HUES48 (cell line): ENCODE measurements around the gene MCHR2.

Source experiments
- H3K27ac ChIP-seq: one replicate; pipeline ENCODE4 v1.7.0; 2013; ENCODE audit warnings: low read depth, low read length, inconsistent platforms
- H3K27me3 ChIP-seq: 2 replicates; pipeline ENCODE4 v1.6.1; 2013; ENCODE audit warnings: mild to moderate bottlenecking, low read length; ENCODE audit not compliant: control insufficient read depth, insufficient read depth
- H3K36me3 ChIP-seq: 2 replicates; pipeline ENCODE4 v1.6.1; 2013; ENCODE audit warnings: low read length; ENCODE audit not compliant: control insufficient read depth, insufficient read depth
- H3K4me1 ChIP-seq: 2 replicates; pipeline ENCODE4 v1.6.1; 2013; ENCODE audit warnings: mild to moderate bottlenecking, low read length; ENCODE audit not compliant: control insufficient read depth, insufficient read depth
- H3K4me3 ChIP-seq: 2 replicates; pipeline ENCODE4 v1.5.1; 2013; ENCODE audit warnings: mild to moderate bottlenecking, low read depth, low read length
- H3K9ac ChIP-seq: 2 replicates; pipeline ENCODE4 v1.6.1; 2013; ENCODE audit warnings: mild to moderate bottlenecking, low read depth, low read length, moderate library complexity
- H3K9me3 ChIP-seq: 2 replicates; pipeline ENCODE4 v1.6.1; 2013; ENCODE audit warnings: low read length; ENCODE audit not compliant: control insufficient read depth, insufficient read depth

The MCHR2 gene

DNA sequence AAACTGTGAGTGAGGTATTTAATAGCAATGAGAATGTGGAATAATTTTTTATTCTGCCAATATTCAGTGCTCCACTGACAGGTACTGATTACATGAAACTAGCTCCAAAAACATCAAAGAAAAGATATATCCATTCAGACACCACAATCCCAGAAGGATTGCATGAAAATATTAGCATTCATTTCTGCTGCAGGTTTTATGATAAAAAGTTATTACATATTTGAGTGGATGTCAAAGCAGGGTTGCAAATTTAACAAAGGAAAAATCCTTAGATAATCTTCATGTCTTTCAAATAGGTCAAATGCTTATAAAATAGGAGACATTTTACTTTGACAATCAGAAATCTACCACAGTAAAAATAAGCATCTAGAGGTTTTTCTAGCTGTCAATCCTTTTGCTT, 13.3 kb downstream of the MCHR2 start:
- H3K4me3 ChIP-seq: no peak overlapping the region
- H3K36me3 ChIP-seq: no peaks in the 10 kb centered on the region
- H3K27ac ChIP-seq: no peak overlapping the region
- no peaks in the 10 kb centered on the region for H3K27me3 ChIP-seq
- no peaks in the 10 kb centered on the region for H3K4me1 ChIP-seq
- peaks cover under 1% of the 10 kb centered on the region; the same call in 1 of the 2 replicates for H3K9me3 ChIP-seq
- H3K9ac ChIP-seq: no peak overlapping the region

- peaks cover 3% of the 10 kb centered on the region for H3K9me3 ChIP-seq
- no peaks in the 10 kb centered on the region for H3K4me1 ChIP-seq
- H3K4me3 ChIP-seq: no peak overlapping the region
- no peaks in the 10 kb centered on the region for H3K36me3 ChIP-seq
- no peak overlapping the region for H3K27ac ChIP-seq
- no peaks in the 10 kb centered on the region for H3K27me3 ChIP-seq
- H3K9ac ChIP-seq: no peak overlapping the region
Measured at GRCh38 chr6:99979953-99980352, 14.1 kb downstream of the MCHR2 start.

GRCh38 chr6:99967052-99967451, 27.0 kb downstream of the MCHR2 start:
- H3K9ac ChIP-seq: no peak overlapping the region
- no peaks in the 10 kb centered on the region for H3K4me1 ChIP-seq
- H3K9me3 ChIP-seq: no peaks in the 10 kb centered on the region
- no peak overlapping the region for H3K4me3 ChIP-seq
- no peaks in the 10 kb centered on the region for H3K36me3 ChIP-seq
- no peaks in the 10 kb centered on the region for H3K27me3 ChIP-seq
- no peak overlapping the region for H3K27ac ChIP-seq

GRCh38 chr6:99960027-99960426, 34.0 kb downstream of the MCHR2 start:
- no peak overlapping the region for H3K27ac ChIP-seq
- no peak overlapping the region for H3K9ac ChIP-seq
- no peaks in the 10 kb centered on the region for H3K36me3 ChIP-seq
- no peak overlapping the region for H3K4me3 ChIP-seq
- peaks cover 6% of the 10 kb centered on the region for H3K9me3 ChIP-seq
- H3K27me3 ChIP-seq: no peaks in the 10 kb centered on the region
- no peaks in the 10 kb centered on the region for H3K4me1 ChIP-seq

- H3K27me3 ChIP-seq: no peaks in the 10 kb centered on the region
- H3K9me3 ChIP-seq: no peaks in the 10 kb centered on the region
- H3K27ac ChIP-seq: no peak overlapping the region
- H3K4me1 ChIP-seq: peaks cover 4% of the 10 kb centered on the region; the same call in 1 of the 2 replicates
- H3K9ac ChIP-seq: no peak overlapping the region
- no peak overlapping the region for H3K4me3 ChIP-seq
- no peaks in the 10 kb centered on the region for H3K36me3 ChIP-seq
Measured at GRCh38 chr6:99951016-99951805, 42.8 kb downstream of the MCHR2 start.

DNA sequence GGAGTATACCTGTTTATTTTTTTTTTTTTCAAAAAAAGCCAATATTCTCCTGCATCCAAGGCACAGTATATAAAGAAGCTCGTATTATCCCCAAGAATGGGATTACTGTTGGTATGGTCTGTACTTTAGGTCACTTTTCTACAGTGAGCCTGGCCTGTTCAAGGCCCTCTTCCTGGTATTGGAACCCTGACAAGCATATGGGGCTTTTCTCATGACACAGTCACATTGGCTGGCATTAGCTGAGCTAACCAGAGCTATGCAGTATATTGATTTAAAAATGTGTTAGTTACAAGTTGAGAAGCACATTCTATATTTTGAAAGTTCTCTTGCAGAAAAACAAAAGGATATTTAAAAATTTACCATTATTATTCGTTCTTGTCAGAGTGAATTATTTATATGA, 48.0 kb downstream of the MCHR2 start:
- 0 out of 2 replicates have a peak, but pooled peaks cover 6% of the 10 kb centered on the region for H3K4me1 ChIP-seq
- no peak overlapping the region for H3K9ac ChIP-seq
- H3K9me3 ChIP-seq: no peaks in the 10 kb centered on the region
- H3K4me3 ChIP-seq: no peak overlapping the region
- no peaks in the 10 kb centered on the region for H3K27me3 ChIP-seq
- H3K36me3 ChIP-seq: no peaks in the 10 kb centered on the region
- H3K27ac ChIP-seq: no peak overlapping the region

GRCh38 chr6:99943846-99944245, 50.2 kb downstream of the MCHR2 start:
- Histone ChIP-seq H3K9ac (no peak overlapping the region), H3K27me3 (no peaks in the 10 kb centered on the region), H3K9me3 (no peaks in the 10 kb centered on the region), H3K4me3 (no peak overlapping the region), H3K36me3 (no peaks in the 10 kb centered on the region), H3K27ac (peak overlapping the region; percentile 6), H3K4me1 (0 out of 2 replicates have a peak, but pooled peaks cover 6% of the 10 kb centered on the region)

GRCh38 chr6:99940582-99940981, 53.4 kb downstream of the MCHR2 start:
- no peaks in the 10 kb centered on the region for H3K27me3 ChIP-seq
- H3K36me3 ChIP-seq: no peaks in the 10 kb centered on the region
- no peak overlapping the region for H3K27ac ChIP-seq
- no peak overlapping the region for H3K9ac ChIP-seq
- H3K4me1 ChIP-seq: 0 out of 2 replicates have a peak, but pooled peaks cover 6% of the 10 kb centered on the region
- H3K9me3 ChIP-seq: no peaks in the 10 kb centered on the region
- H3K4me3 ChIP-seq: no peak overlapping the region

DNA sequence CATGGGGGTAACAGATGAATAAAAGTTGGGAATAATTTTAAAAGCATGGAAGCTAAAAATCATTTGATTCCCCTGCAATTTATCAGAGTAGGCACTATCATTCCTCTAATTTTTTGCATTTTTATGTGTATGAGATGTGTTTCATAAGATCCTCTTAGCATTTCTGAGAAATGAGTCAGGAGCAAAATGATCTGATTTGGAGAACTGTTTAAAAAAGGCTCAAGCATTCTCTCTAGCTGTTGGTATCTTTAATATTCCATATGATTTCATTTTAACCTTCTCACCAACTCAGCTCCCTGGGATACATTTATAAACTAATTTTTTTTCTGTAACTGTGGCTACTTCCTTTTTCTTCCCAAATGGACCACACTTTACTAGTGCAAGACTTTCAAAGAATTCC, 60.9 kb downstream of the MCHR2 start:
- no peak overlapping the region for H3K4me3 ChIP-seq
- no peaks in the 10 kb centered on the region for H3K4me1 ChIP-seq
- no peak overlapping the region for H3K9ac ChIP-seq
- no peaks in the 10 kb centered on the region for H3K27me3 ChIP-seq
- peaks cover 8% of the 10 kb centered on the region for H3K9me3 ChIP-seq
- no peak overlapping the region for H3K27ac ChIP-seq
- H3K36me3 ChIP-seq: no peaks in the 10 kb centered on the region

DNA sequence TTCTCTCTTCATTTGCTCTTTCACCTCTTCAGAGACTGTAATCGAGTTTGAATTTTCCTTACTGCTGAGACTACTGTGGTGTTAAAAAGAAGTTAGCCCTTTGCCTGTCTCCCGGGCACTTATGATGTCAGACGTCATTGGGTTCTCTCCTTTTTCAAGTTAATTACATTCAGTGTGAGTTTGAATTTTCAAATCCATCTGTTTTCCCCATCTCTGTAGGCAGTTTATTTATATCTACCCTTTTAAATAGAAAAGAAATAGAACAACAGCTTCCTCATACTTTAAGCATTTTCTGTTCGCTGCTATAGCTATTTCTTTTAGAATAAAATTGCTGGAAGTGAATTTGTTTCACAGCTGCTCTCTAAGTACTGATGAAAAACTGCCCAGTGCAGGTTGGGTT, 81.4 kb downstream of the MCHR2 start:
- no peaks in the 10 kb centered on the region for H3K36me3 ChIP-seq
- H3K9me3 ChIP-seq: no peaks in the 10 kb centered on the region
- no peak overlapping the region for H3K4me3 ChIP-seq
- H3K9ac ChIP-seq: no peak overlapping the region
- H3K27me3 ChIP-seq: no peaks in the 10 kb centered on the region
- no peak overlapping the region for H3K27ac ChIP-seq
- no peaks in the 10 kb centered on the region for H3K4me1 ChIP-seq

GRCh38 chr6:99905209-99906106, 88.6 kb downstream of the MCHR2 start:
- H3K27ac ChIP-seq: no peak overlapping the region
- no peaks in the 10 kb centered on the region for H3K9me3 ChIP-seq
- no peaks in the 10 kb centered on the region for H3K36me3 ChIP-seq
- H3K4me1 ChIP-seq: no peaks in the 10 kb centered on the region
- H3K9ac ChIP-seq: no peak overlapping the region
- no peaks in the 10 kb centered on the region for H3K27me3 ChIP-seq
- no peak overlapping the region for H3K4me3 ChIP-seq
